Measurements from ENCODE around the gene PTPN21. TPM values are rescaled to one million over a fixed set of nuclear protein-coding genes. Genes with fewer than 3 reads are reported as not detected.

The PTPN21 gene
- total and polyA plus RNA-seq, 7 experiments from 2014 or later = 0.34 TPM; not detected in 6

DNA sequence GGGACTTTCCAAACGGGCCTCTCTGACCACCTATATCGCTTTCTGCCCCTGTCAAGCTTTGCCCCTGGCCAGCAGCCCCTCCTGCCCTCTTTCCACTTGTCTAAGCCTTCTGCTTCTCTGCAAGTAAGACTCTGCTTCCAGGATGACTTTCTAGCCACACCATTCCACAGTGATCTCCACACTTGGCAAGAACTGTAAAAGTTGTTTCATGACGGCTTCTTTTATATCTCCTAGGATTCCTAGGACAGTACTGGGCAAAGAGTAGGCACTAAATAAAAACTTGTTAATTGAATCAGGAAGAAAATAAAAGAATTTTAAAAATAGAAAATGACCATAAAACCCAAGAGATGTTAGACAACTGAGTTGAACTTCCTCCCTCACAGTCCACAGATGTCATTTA, 1.8 kb upstream of the PTPN21 start:
- ATAC-seq (no peak), DNase-seq (no peak)
- H3K4me3 ChIP-seq (ENCODE audit: low read length) = no peak overlapping the region
- H3K27ac Mint-ChIP-seq = no peak overlapping the region
- H3K9me3 Mint-ChIP-seq = peaks cover 0 to 4% (median 0%) of the 10 kb centered on the region in 11 donors
- no peak overlapping the region for H3K27ac ChIP-seq (ENCODE audit: low read depth, low read length)
- ChIA-PET CTCF (interaction anchor here (0.6 to 0.8 kb wide), 2 partner anchors 12 to 40 kb away, joined by 3 read pairs; no protein-coding TSS in a partner anchor), POLR2A (interaction anchor here (0.6 kb wide), 2 partner anchors 62 to 239 kb away, joined by 3 read pairs; no protein-coding TSS in a partner anchor)
- H3K27me3 ChIP-seq (ENCODE audit: control insufficient read depth in 2 of 2, insufficient read depth in 2 of 2, low read length in 2 of 2) = peaks cover 34 to 37% of the 10 kb centered on the region in 2 donors
- H3K4me3 Mint-ChIP-seq = peak overlapping the region in 2 of 10 donors; percentile 26 to 46
- H3K4me1 ChIP-seq (ENCODE audit: control insufficient read depth in 2 of 2, insufficient read depth in 2 of 2, low read length in 2 of 2) = peaks cover 14 to 19% of the 10 kb centered on the region in 2 donors
- H3K4me1 Mint-ChIP-seq = peaks cover 23 to 59% (median 37%) of the 10 kb centered on the region in 7 donors
- H3K9me3 ChIP-seq (ENCODE audit: control insufficient read depth in 2 of 3, low read length in 3 of 3) = no peaks in the 10 kb centered on the region
- H3K36me3 ChIP-seq (ENCODE audit: control insufficient read depth in 2 of 3, insufficient read depth in 3 of 3, low read length in 3 of 3) = no peaks in the 10 kb centered on the region
- peaks cover 42 to 73% (median 49%) of the 10 kb centered on the region in 5 donors for H3K27me3 Mint-ChIP-seq
- peaks cover 0 to 5% (median 0%) of the 10 kb centered on the region in 5 donors for H3K36me3 Mint-ChIP-seq
- intact Hi-C loops (cut with micrococcal nuclease) = loop anchor here (2.0 to 10.0 kb wide), 3 partner anchors 172 to 858 kb away; partner anchors contain the start of genes FOXN3 (in 1 of the 2) and SPATA7 (in 1 of the 2)

- Histone ChIP-seq H3K36me3 (ENCODE audit: control insufficient read depth in 2 of 3, insufficient read depth in 3 of 3, low read length in 3 of 3) (no peaks in the 10 kb centered on the region), H3K4me3 (ENCODE audit: low read length) (no peak overlapping the region), H3K4me1 (ENCODE audit: control insufficient read depth in 2 of 2, insufficient read depth in 2 of 2, low read length in 2 of 2) (peaks cover 14 to 19% of the 10 kb centered on the region in 2 donors), H3K27me3 (ENCODE audit: control insufficient read depth in 2 of 2, insufficient read depth in 2 of 2, low read length in 2 of 2) (peaks cover 35 to 38% of the 10 kb centered on the region in 2 donors), H3K27ac (ENCODE audit: low read depth, low read length) (no peak overlapping the region), H3K9me3 (ENCODE audit: control insufficient read depth in 2 of 3, low read length in 3 of 3) (no peaks in the 10 kb centered on the region)
- peak overlapping the region in 9 of 10 donors; percentile 64 to 82 (median 73) for H3K4me3 Mint-ChIP-seq
- ChIA-PET POLR2A (no interaction called here), CTCF (no interaction called here)
- H3K36me3 Mint-ChIP-seq = peaks cover 0 to 5% (median 0%) of the 10 kb centered on the region in 5 donors
- ATAC-seq (no peak), DNase-seq (no peak)
- H3K27me3 Mint-ChIP-seq = peaks cover 49 to 64% (median 50%) of the 10 kb centered on the region in 5 donors
- intact Hi-C loops (cut with micrococcal nuclease) = loop anchor here (5.0 to 10.0 kb wide), 3 partner anchors 167 to 861 kb away; partner anchors contain the start of genes SPATA7 (in 2 of the 2) and FOXN3 (in 1 of the 2)
- peaks cover 20 to 51% (median 36%) of the 10 kb centered on the region in 7 donors for H3K4me1 Mint-ChIP-seq
- H3K27ac Mint-ChIP-seq = peak overlapping the region in 1 of 9 donors; percentile 46
- peaks cover 0 to 4% (median 0%) of the 10 kb centered on the region in 11 donors for H3K9me3 Mint-ChIP-seq
These were observed 836 bp downstream of the PTPN21 start for GRCh38 chr14:88553886-88554456.

DNA sequence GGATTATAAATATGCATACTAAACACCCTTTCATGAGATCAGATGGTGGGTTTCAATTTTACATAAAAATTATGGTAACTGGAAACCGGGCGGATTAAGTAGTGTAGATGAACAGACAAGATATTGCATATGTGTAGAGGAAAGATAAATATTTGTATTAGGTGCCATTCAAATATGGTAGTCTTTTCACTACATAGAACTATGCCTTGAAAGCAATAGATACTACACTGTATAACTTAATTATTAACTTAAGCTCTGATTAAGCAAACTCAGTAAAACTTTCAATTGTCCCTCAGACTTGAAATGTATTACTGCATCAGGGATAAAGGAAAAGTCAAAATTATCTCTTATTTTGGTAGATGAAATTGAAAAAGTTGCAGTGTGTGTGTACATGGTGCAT, 1.9 kb downstream of the PTPN21 start:
- Mint-ChIP-seq H3K27ac (no peak overlapping the region), H3K4me1 (peaks cover 17 to 45% (median 33%) of the 10 kb centered on the region in 7 donors), H3K27me3 (peaks cover 50 to 61% (median 54%) of the 10 kb centered on the region in 5 donors), H3K4me3 (peak overlapping the region in 1 of 10 donors; percentile 79), H3K9me3 (peaks cover 0 to 4% (median 0%) of the 10 kb centered on the region in 11 donors), H3K36me3 (peaks cover 0 to 5% (median 0%) of the 10 kb centered on the region in 5 donors)
- no peaks in the 10 kb centered on the region for H3K36me3 ChIP-seq (ENCODE audit: control insufficient read depth in 2 of 3, insufficient read depth in 3 of 3, low read length in 3 of 3)
- peaks cover 14 to 19% of the 10 kb centered on the region in 2 donors for H3K4me1 ChIP-seq (ENCODE audit: control insufficient read depth in 2 of 2, insufficient read depth in 2 of 2, low read length in 2 of 2)
- POLR2A ChIA-PET = no interaction called here
- H3K27me3 ChIP-seq (ENCODE audit: control insufficient read depth in 2 of 2, insufficient read depth in 2 of 2, low read length in 2 of 2) = peaks cover 35 to 38% of the 10 kb centered on the region in 2 donors
- intact Hi-C loops (cut with micrococcal nuclease) = loop anchor here (5.0 to 10.0 kb wide), 3 partner anchors 166 to 862 kb away; partner anchors contain the start of genes SPATA7 (in 2 of the 2) and FOXN3 (in 1 of the 2)
- ATAC-seq (no peak), DNase-seq (no peak)
- H3K27ac ChIP-seq (ENCODE audit: low read depth, low read length) = no peak overlapping the region
- CTCF ChIA-PET = no interaction called here
- no peaks in the 10 kb centered on the region for H3K9me3 ChIP-seq (ENCODE audit: control insufficient read depth in 2 of 3, low read length in 3 of 3)
- no peak overlapping the region for H3K4me3 ChIP-seq (ENCODE audit: low read length)

DNA sequence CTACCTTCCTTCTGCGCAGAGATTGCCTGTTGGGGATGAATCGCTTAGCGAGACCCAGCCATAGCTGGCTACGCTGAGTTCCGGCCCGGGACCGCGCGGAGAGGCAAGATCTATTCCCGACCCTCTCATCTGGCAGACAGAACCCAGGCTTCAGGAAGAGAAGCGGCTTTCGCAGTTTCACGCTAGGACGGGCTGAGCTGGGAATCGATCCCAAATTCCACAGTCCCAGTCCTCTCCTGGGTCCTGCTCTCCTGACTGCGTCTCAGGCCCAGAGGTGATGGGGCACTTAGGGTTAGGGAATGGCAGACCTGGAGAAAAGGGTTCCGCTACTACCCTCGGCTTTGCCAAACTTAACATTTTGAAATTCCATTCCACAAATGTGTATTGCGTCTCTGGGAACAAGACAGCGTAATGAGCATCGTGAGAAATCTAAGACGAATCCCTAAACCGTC, 2.8 kb downstream of the PTPN21 start:
- H3K9me3 Mint-ChIP-seq = peaks cover 0 to 4% (median 0%) of the 10 kb centered on the region in 11 donors
- DNase-seq = no peak
- peaks cover 0 to 5% (median 0%) of the 10 kb centered on the region in 5 donors for H3K36me3 Mint-ChIP-seq
- Histone ChIP-seq H3K4me1 (ENCODE audit: control insufficient read depth in 2 of 2, insufficient read depth in 2 of 2, low read length in 2 of 2) (peaks cover 10 to 11% of the 10 kb centered on the region in 2 donors), H3K4me3 (ENCODE audit: low read length) (peak overlapping the region; percentile 49), H3K27me3 (ENCODE audit: control insufficient read depth in 2 of 2, insufficient read depth in 2 of 2, low read length in 2 of 2) (peaks cover 35 to 38% of the 10 kb centered on the region in 2 donors), H3K27ac (ENCODE audit: low read depth, low read length) (no peak overlapping the region), H3K36me3 (ENCODE audit: control insufficient read depth in 2 of 3, insufficient read depth in 3 of 3, low read length in 3 of 3) (no peaks in the 10 kb centered on the region), H3K9me3 (ENCODE audit: control insufficient read depth in 2 of 3, low read length in 3 of 3) (no peaks in the 10 kb centered on the region)
- ChIA-PET POLR2A (interaction anchor here (0.6 to 1.2 kb wide), 2 partner anchors 11 to 14 kb away, joined by 3 to 4 read pairs; partner anchors contain the start of gene ZC3H14), CTCF (interaction anchor here (0.6 kb wide), 1 partner anchor 35 kb away, joined by 3 read pairs; no protein-coding TSS in a partner anchor)
- peak overlapping the region; percentile 41 to 80 (median 71) for H3K4me3 Mint-ChIP-seq
- peaks cover 13 to 37% (median 25%) of the 10 kb centered on the region in 7 donors for H3K4me1 Mint-ChIP-seq
- no peak for ATAC-seq
- H3K27ac Mint-ChIP-seq = no peak overlapping the region
- intact Hi-C loops (cut with micrococcal nuclease) = loop anchor here (5.0 to 10.0 kb wide), 3 partner anchors 165 to 863 kb away; partner anchors contain the start of genes SPATA7 (in 2 of the 2) and FOXN3 (in 1 of the 2)
- peaks cover 47 to 54% (median 52%) of the 10 kb centered on the region in 5 donors for H3K27me3 Mint-ChIP-seq

GRCh38 chr14:88551094-88551870, 3.5 kb downstream of the PTPN21 start:
- ChIA-PET POLR2A (interaction anchor here (0.7 to 1.2 kb wide), 2 partner anchors 9 to 12 kb away, joined by 3 to 4 read pairs; partner anchors contain the start of gene ZC3H14), CTCF (interaction anchor here (0.6 kb wide), 1 partner anchor 34 kb away, joined by 3 read pairs; no protein-coding TSS in a partner anchor)
- Histone ChIP-seq H3K4me3 (ENCODE audit: low read length) (peak overlapping the region; percentile 49), H3K4me1 (ENCODE audit: control insufficient read depth in 2 of 2, insufficient read depth in 2 of 2, low read length in 2 of 2) (peaks cover 6 to 7% of the 10 kb centered on the region in 2 donors), H3K36me3 (ENCODE audit: control insufficient read depth in 2 of 3, insufficient read depth in 3 of 3, low read length in 3 of 3) (no peaks in the 10 kb centered on the region), H3K9me3 (ENCODE audit: control insufficient read depth in 2 of 3, low read length in 3 of 3) (no peaks in the 10 kb centered on the region), H3K27me3 (ENCODE audit: control insufficient read depth in 2 of 2, insufficient read depth in 2 of 2, low read length in 2 of 2) (peaks cover 31 to 36% of the 10 kb centered on the region in 2 donors), H3K27ac (ENCODE audit: low read depth, low read length) (no peak overlapping the region)
- Mint-ChIP-seq H3K4me1 (peaks cover 6 to 29% (median 18%) of the 10 kb centered on the region in 7 donors), H3K27ac (no peak overlapping the region), H3K9me3 (peaks cover 0 to 4% (median 0%) of the 10 kb centered on the region in 11 donors), H3K36me3 (peaks cover 0 to 5% (median 0%) of the 10 kb centered on the region in 5 donors), H3K4me3 (peak overlapping the region; percentile 41 to 80 (median 71)), H3K27me3 (peaks cover 40 to 46% (median 45%) of the 10 kb centered on the region in 5 donors)
- ATAC-seq (peak; percentile 43), DNase-seq (peak in 3 of 9 donors; percentile 31 to 59 (median 33))
- intact Hi-C loops (cut with micrococcal nuclease) = loop anchor here (5.0 to 10.0 kb wide), 3 partner anchors 164 to 864 kb away; partner anchors contain the start of genes SPATA7 (in 2 of the 2) and FOXN3 (in 1 of the 2)

DNA sequence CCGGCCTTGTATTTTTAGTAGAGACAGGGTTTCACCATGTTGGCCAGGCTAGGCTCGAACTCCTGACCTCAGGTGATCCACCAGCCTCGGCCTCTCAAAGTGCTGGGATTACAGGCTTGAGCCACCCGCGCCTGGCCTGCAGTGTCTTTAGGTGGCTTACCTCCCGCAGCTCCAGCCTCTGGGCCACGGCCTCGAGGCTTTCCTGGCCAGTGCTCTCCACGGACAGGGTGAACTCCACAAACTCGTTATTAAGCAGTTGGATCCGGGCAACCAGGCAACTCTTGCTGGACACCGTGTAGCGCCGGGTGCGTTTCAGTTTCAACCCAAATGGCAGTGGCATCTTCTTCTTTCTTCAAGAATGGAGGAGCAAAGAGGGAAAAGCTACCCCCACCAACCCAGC, 4.7 kb downstream of the PTPN21 start:
- H3K4me3 Mint-ChIP-seq = no peak overlapping the region
- H3K27me3 ChIP-seq (ENCODE audit: control insufficient read depth in 2 of 2, insufficient read depth in 2 of 2, low read length in 2 of 2) = peaks cover 27% of the 10 kb centered on the region in 2 donors
- H3K9me3 ChIP-seq (ENCODE audit: control insufficient read depth in 2 of 3, low read length in 3 of 3) = no peaks in the 10 kb centered on the region
- ChIA-PET POLR2A (no interaction called here), CTCF (no interaction called here)
- no peak overlapping the region for H3K27ac Mint-ChIP-seq
- no peak overlapping the region for H3K4me3 ChIP-seq (ENCODE audit: low read length)
- peaks cover 28 to 34% (median 33%) of the 10 kb centered on the region in 5 donors for H3K27me3 Mint-ChIP-seq
- peaks cover 0 to 4% (median 0%) of the 10 kb centered on the region in 11 donors for H3K9me3 Mint-ChIP-seq
- no peaks in the 10 kb centered on the region for H3K36me3 ChIP-seq (ENCODE audit: control insufficient read depth in 2 of 3, insufficient read depth in 3 of 3, low read length in 3 of 3)
- H3K36me3 Mint-ChIP-seq = peaks cover 0 to 5% (median 0%) of the 10 kb centered on the region in 5 donors
- H3K4me1 Mint-ChIP-seq = peaks cover 6 to 21% (median 11%) of the 10 kb centered on the region in 7 donors
- H3K4me1 ChIP-seq (ENCODE audit: control insufficient read depth in 2 of 2, insufficient read depth in 2 of 2, low read length in 2 of 2) = peaks cover 6 to 7% of the 10 kb centered on the region in 2 donors
- no peak for DNase-seq
- ATAC-seq = no peak
- intact Hi-C loops (cut with micrococcal nuclease) = loop anchor here (5.0 to 10.0 kb wide), 3 partner anchors 163 to 865 kb away; partner anchors contain the start of genes SPATA7 (in 2 of the 2) and FOXN3 (in 1 of the 2)
- no peak overlapping the region for H3K27ac ChIP-seq (ENCODE audit: low read depth, low read length)

Data from naive thymus-derived CD4-positive, alpha-beta T cell (primary cell).